ENCODE data around the gene EFHD1. TPM values are rescaled to one million over a fixed set of nuclear protein-coding genes. Genes with fewer than 3 reads are reported as not detected.

Gene EFHD1
- total RNA-seq = 0.40 and 2.2 TPM in 2 replicates

DNA sequence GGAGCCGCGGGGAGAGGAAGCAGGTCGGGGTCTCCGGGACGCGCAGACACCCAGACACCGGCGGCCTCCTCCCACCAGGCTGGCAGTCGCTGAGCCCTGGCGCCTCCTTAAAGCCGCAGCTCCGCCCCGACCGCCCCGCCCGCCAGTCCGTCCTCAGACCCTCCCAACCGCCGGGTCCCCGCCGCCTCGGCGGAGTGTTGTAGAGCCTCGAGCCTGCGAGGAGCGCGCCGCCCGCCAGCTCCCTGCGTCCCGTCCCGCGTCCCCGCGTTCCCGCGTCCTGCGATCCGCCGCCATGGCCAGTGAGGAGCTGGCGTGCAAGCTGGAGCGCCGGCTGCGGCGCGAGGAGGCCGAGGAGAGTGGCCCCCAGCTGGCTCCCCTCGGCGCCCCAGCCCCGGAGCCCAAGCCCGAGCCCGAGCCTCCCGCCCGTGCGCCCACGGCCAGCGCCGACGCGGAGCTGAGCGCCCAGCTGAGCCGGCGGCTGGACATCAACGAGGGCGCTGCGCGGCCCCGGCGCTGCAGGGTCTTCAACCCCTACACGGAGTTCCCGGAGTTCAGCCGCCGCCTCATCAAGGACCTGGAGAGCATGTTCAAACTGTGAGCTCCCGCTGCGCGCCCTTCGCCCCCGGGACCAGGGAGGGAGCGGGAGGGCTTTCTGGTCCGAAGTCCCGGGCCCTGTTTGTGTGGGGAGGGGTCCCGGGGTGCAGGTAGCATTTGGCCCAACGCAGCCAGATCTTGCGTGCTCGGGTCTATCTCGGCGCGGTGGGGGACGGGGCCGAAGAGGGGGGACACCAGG is at the start of gene EFHD1:
EFHD1 (plus strand) TSS at position 192 of the 793 bp plus-strand sequence; CDS start at position 293, 101 bp downstream.

DNA sequence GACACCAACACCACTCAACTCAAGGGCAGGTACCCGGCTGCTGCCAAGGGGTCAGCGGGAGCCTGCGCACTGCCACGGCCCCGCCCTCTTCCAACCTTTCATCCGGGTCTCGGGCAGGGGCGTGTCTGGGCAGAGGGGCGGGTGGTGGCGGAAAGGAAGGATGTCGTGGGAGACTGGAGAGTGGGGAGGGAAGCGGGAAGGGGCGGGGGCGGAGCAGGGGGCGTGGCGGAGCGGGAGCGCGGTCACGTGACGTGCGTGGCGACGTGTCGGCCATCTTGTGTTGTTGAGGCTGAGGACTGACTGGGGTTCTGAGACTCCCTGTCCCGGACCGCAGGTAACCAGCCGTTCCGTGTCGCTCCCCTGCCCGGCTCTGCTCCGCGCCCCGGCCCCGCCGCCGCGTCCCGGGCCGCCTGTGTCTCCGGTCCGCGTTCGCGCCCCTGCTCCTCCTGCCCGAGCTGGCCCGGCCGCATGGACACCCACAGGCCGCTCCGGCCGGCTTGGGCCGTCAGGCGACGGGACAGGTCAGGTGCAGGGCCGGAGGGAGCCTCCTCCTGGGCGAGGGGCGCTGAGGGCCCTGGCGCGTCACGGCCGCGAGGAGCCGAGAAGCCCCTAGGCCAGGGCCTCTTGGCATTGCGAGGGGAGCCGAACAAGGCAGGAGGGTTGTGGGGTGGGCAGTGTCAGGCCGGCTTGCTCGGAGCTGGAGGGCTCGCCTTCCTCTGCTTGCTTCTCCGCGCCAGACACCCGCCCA is 63.8 kb downstream of the EFHD1 start, which contains the start of gene GIGYF2:
GIGYF2 (plus strand) TSS at position 273 of the 748 bp plus-strand sequence. CDS start 37,867 bp downstream, outside the sequence.

Other genes starting within 250 kb of the EFHD1 start
- gene ALPG, start 226.8 kb upstream of the EFHD1 start, total RNA-seq = not detected in 2 replicates
- not detected in 2 replicates for gene ALPI, start 177.5 kb upstream of the EFHD1 start, total RNA-seq
- not detected in 2 replicates for gene ECEL1, start 145.8 kb upstream of the EFHD1 start, total RNA-seq
- 0.48 TPM in 1 of 2 replicates, not detected in the other for gene PRSS56, start 113.2 kb upstream of the EFHD1 start, total RNA-seq
- 2.7 TPM in 1 of 2 replicates, not detected in the other for gene CHRND, start 107.4 kb upstream of the EFHD1 start, total RNA-seq
- 3.3 TPM in 1 of 2 replicates, not detected in the other for gene CHRNG, start 93.9 kb upstream of the EFHD1 start, total RNA-seq
- gene TIGD1, start 83.0 kb upstream of the EFHD1 start, total RNA-seq = 1.9 and 5.2 TPM in 2 replicates
- 52.2 and 72.9 TPM in 2 replicates for gene EIF4E2, start 82.9 kb upstream of the EFHD1 start, total RNA-seq
- 23.3 and 32.8 TPM in 2 replicates for gene GIGYF2, start 63.7 kb downstream of the EFHD1 start, total RNA-seq
- gene KCNJ13, start 143.0 kb downstream of the EFHD1 start, total RNA-seq = not detected in 2 replicates
- 0.26 and 6.8 TPM in 2 replicates for gene SNORC, start 236.7 kb downstream of the EFHD1 start, total RNA-seq

All from epithelial cell of alveolus of lung (primary cell).